Measurements from ENCODE around the gene STK11. TPM values are rescaled to one million over a fixed set of nuclear protein-coding genes. Genes with fewer than 3 reads are reported as not detected.

STK11 gene
- total and polyA plus RNA-seq, 3 donors from 2014 or later, result 194 to 209 (median 197) TPM

DNA sequence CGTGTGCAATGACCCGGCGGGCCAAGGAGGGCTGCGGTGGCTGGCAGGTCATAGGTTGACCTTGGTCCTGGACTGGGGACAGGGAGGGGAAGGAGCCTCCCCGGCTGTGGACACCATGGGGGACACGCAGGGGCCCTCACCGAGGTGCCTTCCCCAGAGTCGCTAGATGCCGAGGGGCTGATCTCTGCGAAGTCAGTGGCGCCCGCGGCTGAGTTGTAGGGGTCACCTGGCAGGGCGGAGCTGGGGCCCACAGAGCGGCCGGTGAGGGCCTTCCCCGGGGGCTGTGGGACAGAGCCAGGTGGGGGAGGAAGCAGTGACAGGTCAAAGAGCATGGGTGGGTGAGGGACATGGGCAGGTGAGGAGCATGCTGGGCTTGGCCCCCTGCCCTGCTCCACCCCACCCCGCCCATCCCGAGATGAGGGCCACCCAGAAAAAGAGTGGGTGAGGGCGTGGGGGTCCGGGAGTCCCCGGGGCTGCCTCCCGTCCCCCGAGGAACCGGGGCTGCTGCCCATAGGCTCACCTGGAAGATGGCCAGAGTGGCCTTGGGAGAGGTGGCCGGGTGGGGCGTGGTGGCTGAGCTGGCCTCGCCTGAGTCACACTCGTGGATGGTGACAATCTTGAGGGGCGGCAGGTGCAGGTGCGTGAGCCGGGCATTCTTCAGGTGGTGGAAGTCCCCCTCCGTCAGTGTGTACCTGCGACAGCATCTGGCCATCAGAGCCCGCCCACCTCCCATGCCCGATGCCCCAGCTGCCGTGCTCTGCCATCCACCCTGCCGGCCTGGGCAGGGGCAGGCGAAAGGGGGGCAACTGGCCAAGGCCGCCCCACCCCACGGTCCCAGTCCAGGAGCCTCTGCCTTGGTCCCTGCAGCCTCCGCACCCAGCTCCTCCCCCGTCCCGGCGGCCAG is 28.7 kb downstream of the STK11 start:
- Histone ChIP-seq H3K27ac (no peak overlapping the region), H3K36me3 (ENCODE audit: low read depth, missing control alignments) (no peaks in the 10 kb centered on the region), H3K27me3 (no peaks in the 10 kb centered on the region), H3K9me3 (no peaks in the 10 kb centered on the region), H3K4me3 (no peak overlapping the region), H3K4me1 (peaks cover 34% of the 10 kb centered on the region)
- TF ChIP-seq, protein P1, sequence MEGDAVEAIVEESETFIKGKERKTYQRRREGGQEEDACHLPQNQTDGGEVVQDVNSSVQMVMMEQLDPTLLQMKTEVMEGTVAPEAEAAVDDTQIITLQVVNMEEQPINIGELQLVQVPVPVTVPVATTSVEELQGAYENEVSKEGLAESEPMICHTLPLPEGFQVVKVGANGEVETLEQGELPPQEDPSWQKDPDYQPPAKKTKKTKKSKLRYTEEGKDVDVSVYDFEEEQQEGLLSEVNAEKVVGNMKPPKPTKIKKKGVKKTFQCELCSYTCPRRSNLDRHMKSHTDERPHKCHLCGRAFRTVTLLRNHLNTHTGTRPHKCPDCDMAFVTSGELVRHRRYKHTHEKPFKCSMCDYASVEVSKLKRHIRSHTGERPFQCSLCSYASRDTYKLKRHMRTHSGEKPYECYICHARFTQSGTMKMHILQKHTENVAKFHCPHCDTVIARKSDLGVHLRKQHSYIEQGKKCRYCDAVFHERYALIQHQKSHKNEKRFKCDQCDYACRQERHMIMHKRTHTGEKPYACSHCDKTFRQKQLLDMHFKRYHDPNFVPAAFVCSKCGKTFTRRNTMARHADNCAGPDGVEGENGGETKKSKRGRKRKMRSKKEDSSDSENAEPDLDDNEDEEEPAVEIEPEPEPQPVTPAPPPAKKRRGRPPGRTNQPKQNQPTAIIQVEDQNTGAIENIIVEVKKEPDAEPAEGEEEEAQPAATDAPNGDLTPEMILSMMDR (IDR thresholded peaks at IDR 0.05), result no peak
- TF ChIP-seq POLR2A (IDR thresholded peaks at IDR 0.05), result no peak
- no peak for DNase-seq
- 91 to 94% methylated on average over 26 to 45 of the region's 45 CpGs for WGBS, 2 donors
- intact Hi-C loops (cut with DNase I; ENCODE audit: low total_unique reads), result no loop called here

DNA sequence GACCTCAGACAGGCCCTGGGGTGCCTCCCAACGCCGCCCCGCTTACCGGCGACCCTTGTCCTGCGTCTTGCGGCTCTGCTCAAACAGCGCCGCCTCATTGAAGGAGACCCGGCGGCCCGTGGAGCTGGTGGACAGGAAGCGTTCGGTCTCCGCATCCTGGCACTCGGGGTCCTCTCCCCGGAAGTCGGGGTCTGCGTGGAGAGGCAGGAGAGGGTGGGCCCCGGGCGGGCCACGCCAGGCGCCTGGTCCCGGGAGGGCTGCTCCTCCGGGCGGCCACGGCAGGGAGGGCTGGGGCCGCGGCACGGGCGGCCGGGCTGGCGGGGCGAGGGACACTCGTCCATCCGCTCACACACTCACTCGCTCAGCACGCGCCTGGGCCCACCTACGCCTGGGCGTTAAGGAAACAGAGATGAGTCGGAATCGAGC is 29.4 kb downstream of the STK11 start:
- intact Hi-C loops (cut with DNase I; ENCODE audit: low total_unique reads), result no loop called here
- no peaks in the 10 kb centered on the region for H3K9me3 ChIP-seq
- TF ChIP-seq, protein P1 (IDR thresholded peaks at IDR 0.05), result no peak
- no peak for TF ChIP-seq POLR2A (IDR thresholded peaks at IDR 0.05)
- peaks cover 38% of the 10 kb centered on the region for H3K4me1 ChIP-seq
- H3K27ac ChIP-seq, result no peak overlapping the region
- no peak for DNase-seq
- H3K27me3 ChIP-seq, result no peaks in the 10 kb centered on the region
- no peak overlapping the region for H3K4me3 ChIP-seq
- no peaks in the 10 kb centered on the region for H3K36me3 ChIP-seq (ENCODE audit: low read depth, missing control alignments)
- WGBS, 2 donors, result 89 to 95% methylated on average over 24 to 43 of the region's 43 CpGs

- Histone ChIP-seq H3K4me1 (peaks cover 44% of the 10 kb centered on the region), H3K27me3 (no peaks in the 10 kb centered on the region), H3K9me3 (no peaks in the 10 kb centered on the region), H3K4me3 (no peak overlapping the region), H3K27ac (no peak overlapping the region), H3K36me3 (ENCODE audit: low read depth, missing control alignments) (no peaks in the 10 kb centered on the region)
- intact Hi-C loops (cut with DNase I; ENCODE audit: low total_unique reads), result no loop called here
- 69 to 80% methylated on average over 1 to 38 of the region's 39 CpGs for WGBS, 2 donors
- TF ChIP-seq, protein P1 (IDR thresholded peaks at IDR 0.05), result no peak
- no peak for TF ChIP-seq POLR2A (IDR thresholded peaks at IDR 0.05)
- DNase-seq, result no peak
Observed at GRCh38 chr19:1235625-1236538, 30.3 kb downstream of the STK11 start.

DNA sequence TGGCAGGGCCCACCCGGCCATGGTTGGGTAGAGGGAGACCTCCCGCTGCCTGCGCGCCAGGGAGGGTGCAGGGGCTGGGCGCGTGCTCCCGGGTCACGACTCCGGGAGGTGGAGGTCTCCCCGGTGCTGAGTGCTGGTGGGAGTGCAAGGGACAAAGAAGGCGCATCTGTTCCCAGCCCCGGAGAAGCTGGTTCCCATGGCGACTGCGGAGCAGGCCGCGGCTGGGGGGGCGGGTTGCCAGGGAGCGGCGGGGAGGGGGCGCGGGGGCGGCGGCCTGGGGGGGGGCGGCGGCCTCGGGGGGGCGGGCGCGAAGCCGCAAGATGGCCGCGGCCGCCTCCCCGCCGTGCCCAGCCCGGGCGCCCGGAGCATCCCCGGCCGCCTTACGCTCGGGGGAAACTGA is 31.0 kb downstream of the STK11 start:
- 16% methylated on average over 24 of the region's 42 CpGs; no CpG with 5 or more reads in 1 of the 2 donors for WGBS, 2 donors
- no peak overlapping the region for H3K27ac ChIP-seq
- peaks cover 50% of the 10 kb centered on the region for H3K4me1 ChIP-seq
- intact Hi-C loops (cut with DNase I; ENCODE audit: low total_unique reads), result no loop called here
- H3K36me3 ChIP-seq (ENCODE audit: low read depth, missing control alignments), result no peaks in the 10 kb centered on the region
- no peak for TF ChIP-seq POLR2A (IDR thresholded peaks at IDR 0.05)
- TF ChIP-seq, protein P1 (IDR thresholded peaks at IDR 0.05), result no peak
- DNase-seq, result no peak
- peak overlapping the region; percentile 38 to 39 for H3K4me3 ChIP-seq
- no peaks in the 10 kb centered on the region for H3K9me3 ChIP-seq
- H3K27me3 ChIP-seq, result no peaks in the 10 kb centered on the region

All from testis (tissue), 3 donors.